Mononuclear cell (primary cell): ENCODE measurements around the gene PXYLP1. TPM values are rescaled to one million over a fixed set of nuclear protein-coding genes. Genes with fewer than 3 reads are reported as not detected.

Source experiments
- H3K27me3 ChIP-seq: 2 replicates; pipeline ENCODE4 v1.6.0; 2011; ENCODE audit warnings: low read length, control low read depth; ENCODE audit not compliant: insufficient read depth
- H3K4me1 ChIP-seq: 2 replicates; pipeline ENCODE4 v1.5.1; 2011; ENCODE audit warnings: mild to moderate bottlenecking, low read length, control low read depth; ENCODE audit not compliant: insufficient read depth
- H3K4me3 ChIP-seq: 2 replicates; pipeline ENCODE4 v1.5.1; 2011; ENCODE audit warnings: mild to moderate bottlenecking, low read length, moderate library complexity
- H3K9me3 ChIP-seq: 2 replicates; pipeline ENCODE4 v1.5.1; 2011; ENCODE audit warnings: low read depth, mild to moderate bottlenecking, control low read depth, low read length
- total RNA-seq: library from RNA; depleted of rRNA; stranded (reverse); fragments of >200 nt; gene quantifications from one replicate; pipeline ENCODE4 v1.2.3, GENCODE V29; 2012

The PXYLP1 gene
- total RNA-seq, 1 donor, result 19.8 TPM

DNA sequence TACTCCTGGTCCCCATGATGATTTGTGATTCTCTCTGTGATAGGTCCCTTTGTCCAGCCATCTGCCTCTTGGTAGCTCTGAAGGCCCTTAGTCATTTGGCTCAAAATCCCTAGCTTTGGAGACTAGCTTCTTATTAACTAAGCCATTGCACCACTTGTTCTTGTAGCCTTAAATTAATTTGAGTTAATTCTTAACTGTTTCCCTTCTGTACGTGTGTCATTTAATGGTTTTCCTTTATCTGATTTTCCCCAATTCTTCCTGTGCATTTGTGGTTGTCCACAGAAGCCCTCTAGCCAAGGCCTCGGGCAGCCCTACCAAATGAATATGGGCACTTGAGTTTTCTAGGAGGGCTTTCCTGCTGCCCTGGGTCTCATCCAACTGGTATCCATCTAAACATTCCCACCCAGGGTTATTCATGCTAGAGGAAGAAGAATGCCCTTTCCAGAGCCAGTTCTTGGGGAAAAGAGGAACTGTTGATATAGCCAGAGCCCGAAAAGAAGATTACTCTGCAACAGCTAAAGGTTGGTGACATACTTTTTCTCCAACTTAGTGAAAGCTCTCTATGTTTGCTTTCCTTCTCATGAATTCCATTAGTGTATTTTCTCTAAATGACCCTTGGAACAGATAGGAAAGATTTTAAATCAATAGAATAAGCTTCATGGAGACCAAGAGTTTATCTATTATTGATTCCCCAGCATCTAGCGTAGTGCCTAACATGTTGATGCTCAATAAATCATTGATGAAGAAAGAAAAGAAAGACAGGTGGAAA is 92.5 kb downstream of the PXYLP1 start:
- no peaks in the 10 kb centered on the region for H3K9me3 ChIP-seq
- no peak overlapping the region for H3K4me3 ChIP-seq
- H3K27me3 ChIP-seq, result no peaks in the 10 kb centered on the region
- H3K4me1 ChIP-seq, result peaks cover 13% of the 10 kb centered on the region

DNA sequence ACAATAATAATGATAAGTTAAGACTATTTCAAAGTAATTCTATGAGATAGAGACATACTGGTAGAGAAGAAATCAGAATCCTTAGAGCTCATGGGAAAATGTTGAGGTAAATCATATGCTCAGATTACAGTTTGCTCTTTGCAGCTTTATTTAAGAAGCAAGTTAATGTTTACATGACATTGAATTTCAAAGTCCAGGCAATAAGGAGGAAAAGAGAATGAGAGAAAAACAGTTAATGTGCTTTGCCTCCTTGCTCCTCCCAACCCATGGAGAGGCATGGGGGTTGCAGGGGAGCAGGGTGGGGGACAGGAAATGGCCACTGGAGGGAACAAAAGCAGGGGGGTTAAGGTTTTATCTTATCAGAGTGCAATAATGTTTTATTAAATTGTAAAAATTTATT is 94.5 kb downstream of the PXYLP1 start:
- H3K27me3 ChIP-seq, result no peaks in the 10 kb centered on the region
- H3K4me3 ChIP-seq, result no peak overlapping the region
- H3K4me1 ChIP-seq, result peaks cover 5% of the 10 kb centered on the region
- no peaks in the 10 kb centered on the region for H3K9me3 ChIP-seq

DNA sequence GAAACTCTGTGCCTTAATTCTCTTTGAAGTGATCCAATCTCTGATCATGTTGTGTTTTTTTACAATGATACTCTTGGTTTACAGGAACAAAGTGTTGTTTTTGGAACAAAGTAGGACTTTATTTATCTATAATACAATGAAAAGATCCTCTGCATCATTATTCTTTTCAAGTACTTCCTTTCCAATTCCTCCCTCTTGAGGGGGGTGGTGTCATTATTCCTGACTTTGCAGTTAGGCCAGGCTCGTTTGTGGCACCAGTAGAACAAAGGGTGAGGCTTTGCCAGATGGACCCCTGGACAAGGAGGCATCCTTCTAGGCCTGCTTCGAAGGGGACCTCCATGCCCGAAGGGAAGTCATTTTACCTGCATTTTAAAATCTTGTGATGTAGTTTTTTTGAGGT is 95.0 kb downstream of the PXYLP1 start:
- Histone ChIP-seq H3K4me1 (no peaks in the 10 kb centered on the region), H3K9me3 (no peaks in the 10 kb centered on the region), H3K27me3 (no peaks in the 10 kb centered on the region), H3K4me3 (no peak overlapping the region)

DNA sequence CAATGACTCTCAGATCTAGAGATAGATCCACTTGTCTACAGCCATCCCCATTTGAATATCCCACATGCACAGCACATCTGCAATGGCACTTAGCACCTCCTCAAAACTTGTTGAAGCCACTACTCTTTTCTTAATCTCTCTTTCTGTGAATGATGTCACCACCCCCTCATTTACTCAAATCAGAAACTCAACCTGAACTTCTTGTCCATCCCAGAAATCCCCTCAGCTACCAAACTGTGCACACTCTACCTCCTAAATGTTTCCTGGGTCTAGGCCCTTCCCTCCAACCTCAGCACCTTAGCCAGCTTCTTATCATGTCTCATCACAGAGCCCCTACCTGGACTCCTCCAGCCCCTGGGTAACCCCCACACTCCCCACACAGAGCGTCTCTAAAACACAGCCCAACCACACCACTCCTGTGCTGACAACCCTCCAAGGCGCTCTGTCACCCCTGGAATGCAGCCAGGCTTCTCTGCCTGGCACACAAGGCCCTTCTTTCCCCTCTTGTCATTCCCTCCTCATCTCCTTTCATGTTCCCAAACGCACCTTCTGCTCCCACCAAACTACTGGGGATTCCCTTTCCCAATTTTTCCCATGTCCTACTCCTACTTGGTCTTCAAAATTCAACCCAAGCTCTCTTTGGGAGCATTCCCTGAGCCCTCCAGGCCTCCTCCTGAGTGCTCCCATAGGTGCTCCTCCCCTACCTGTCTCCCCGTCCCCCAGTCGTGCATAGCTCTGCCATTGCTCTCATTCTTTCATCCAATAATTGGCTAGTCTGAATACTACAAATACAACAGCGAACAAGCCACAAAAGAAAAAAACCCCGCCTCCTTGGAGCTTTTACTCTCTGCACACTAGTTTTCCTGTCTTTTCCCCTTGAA is 96.9 kb downstream of the PXYLP1 start:
- Histone ChIP-seq H3K27me3 (no peaks in the 10 kb centered on the region), H3K9me3 (no peaks in the 10 kb centered on the region), H3K4me3 (no peak overlapping the region), H3K4me1 (no peaks in the 10 kb centered on the region)

DNA sequence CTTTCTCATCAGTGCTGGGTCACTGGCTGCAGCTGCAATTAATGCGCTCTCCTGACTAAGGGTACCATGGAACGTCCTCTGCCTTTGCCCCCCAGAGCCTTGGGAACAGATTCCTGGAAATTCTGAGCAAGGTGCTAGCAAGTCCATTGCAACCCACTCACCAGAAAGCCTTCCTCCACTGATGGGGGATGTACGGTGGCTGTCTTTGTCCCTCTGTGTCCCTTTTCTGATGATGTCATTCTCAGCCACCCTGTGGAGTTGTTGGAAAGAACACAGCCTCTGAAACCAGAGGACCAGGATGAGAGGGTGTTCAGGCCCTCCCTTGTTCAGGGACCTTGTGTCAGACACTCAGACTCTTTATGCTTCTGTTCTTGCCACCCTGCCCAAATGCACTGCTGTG is 98.6 kb downstream of the PXYLP1 start:
- Histone ChIP-seq H3K27me3 (no peaks in the 10 kb centered on the region), H3K4me3 (no peak overlapping the region)

DNA sequence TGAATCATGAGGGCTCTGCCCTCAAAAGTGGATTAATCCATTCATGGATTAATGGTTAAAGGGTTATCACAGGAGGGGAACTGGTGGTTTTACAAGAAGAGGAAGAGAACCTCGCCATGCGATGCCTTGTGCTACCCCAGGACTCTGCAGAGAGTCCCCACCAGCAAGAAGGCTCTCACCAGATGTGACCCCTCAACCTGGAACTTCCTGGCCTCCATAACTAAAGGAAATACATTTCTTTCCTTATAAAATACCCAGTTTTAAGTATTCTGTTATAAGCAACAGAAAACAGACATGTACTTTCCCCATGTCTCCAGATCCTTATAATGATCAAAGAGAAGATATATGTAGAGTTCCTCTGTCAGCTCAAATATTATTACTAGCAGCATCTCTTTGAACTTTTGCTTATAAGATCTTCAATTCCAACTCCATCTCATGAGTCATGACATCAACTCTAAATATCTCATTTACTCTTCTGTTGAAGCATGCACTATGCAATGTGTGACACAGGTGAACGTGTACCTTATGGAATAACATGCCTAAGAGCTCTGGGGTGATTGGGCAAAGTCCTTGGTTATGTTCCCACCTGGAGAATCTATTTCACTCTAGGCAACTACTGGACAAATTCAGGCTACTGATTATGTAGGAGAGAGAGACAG is 99.2 kb downstream of the PXYLP1 start:
- no peaks in the 10 kb centered on the region for H3K9me3 ChIP-seq
- H3K4me1 ChIP-seq, result no peaks in the 10 kb centered on the region
- H3K4me3 ChIP-seq, result no peak overlapping the region
- no peaks in the 10 kb centered on the region for H3K27me3 ChIP-seq

More for the DNA sequence above, 98.6 kb downstream of the PXYLP1 start:
- Histone ChIP-seq H3K9me3 (no peaks in the 10 kb centered on the region), H3K4me1 (no peaks in the 10 kb centered on the region)

DNA sequence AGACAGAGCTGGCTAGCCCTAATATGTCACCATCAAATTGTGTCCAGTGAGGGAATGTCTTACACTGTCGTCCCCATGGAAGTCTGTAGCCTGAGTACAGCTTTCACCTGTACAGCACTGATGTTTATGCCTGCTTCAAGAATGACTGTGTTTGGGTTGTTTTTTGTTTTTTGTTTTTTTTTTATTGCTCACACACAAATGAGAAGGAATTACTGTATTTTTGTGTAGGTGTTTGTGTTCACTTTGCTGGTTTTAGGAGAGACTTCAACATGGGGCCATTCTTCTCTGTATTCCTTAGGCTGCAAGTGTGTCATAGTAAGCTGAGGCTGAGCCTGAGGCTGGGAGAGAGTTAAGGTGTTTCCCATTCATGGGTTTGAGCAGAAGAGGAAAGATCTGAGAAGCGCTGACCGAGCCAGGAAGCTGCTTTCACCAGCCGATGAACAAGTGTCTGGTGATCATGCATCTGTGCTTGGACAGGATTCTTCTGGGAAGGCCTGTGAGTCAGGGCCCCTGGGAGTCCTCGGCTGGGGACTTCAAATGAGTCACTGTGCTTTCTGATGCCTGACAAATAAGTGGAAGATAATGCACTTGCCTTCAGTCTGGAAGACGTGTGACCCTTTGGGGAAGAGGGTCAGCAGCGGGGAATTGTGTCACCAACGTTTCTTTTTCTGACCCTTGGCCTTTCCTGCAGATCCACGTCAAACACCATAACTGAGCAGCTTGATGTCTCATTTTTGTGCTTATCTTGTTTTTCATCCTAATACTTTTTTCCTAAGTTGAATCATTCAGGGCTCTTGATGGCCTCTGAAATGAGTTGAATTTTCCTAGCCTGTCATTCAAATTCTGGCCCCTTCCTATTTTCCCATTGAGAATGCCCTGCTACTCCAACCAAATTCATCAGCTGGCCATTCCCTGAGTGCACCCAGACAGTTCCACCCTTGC is 100.0 kb downstream of the PXYLP1 start:
- Histone ChIP-seq H3K27me3 (no peaks in the 10 kb centered on the region), H3K9me3 (no peaks in the 10 kb centered on the region), H3K4me1 (no peaks in the 10 kb centered on the region), H3K4me3 (no peak overlapping the region)

DNA sequence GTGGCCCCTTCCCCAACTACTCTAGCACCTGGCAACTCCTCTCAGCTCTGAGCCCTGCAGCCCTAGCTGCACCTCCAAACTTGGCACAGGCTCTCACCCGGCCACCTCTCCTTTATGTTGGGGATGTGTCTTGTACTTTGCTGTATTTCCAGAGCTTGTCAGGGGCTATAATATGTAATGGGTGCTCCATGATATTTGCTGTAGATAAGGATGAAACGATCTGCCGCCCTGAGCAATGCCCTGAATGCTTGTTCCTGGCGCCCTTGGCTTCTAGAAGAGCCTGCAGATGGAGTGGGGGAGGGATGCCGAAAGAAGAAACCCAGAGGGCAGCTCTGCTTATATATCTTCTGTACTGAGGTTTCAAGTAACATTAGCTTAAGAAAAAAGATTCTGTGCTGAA is 100.8 kb downstream of the PXYLP1 start:
- H3K9me3 ChIP-seq, result no peaks in the 10 kb centered on the region
- H3K4me3 ChIP-seq, result no peak overlapping the region
- peaks cover 5% of the 10 kb centered on the region for H3K4me1 ChIP-seq
- no peaks in the 10 kb centered on the region for H3K27me3 ChIP-seq

DNA sequence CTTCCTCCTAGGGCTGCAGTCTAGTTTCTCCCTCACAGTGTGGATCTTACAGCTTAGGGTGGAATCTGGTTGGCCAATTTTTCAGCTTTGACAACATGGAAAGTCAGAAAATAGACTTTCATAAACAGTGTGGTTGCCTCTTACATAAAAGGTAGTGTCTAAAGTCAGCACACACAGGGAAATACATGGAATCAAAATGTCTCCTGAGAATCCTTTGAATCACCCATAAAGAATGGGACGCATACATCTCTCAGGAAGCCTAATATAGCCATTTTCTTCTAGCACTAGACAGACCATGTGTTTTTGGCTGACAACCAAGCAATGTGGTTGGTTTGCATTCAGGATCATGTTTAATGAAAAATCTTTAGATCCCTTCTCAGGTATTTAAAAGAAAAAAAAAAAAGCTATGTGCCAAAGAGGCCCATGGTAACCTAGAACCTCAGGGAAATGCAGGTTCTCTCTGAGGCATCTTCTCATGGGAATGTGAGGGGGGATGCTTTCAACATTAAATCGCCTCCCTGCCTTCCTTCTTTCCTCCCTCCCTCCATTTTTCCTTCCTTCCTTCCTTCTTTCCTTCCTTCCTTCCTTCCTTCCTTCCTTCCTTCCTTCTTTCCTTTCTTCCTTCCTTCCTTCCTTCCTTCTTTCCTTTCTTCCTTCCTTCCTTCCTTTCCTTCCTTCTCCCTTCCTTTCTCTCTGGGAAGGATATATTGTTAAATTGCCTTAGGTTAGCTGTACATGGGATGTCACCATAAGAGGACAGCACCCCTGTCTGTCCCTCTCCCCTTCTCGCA is 102.4 kb downstream of the PXYLP1 start:
- Histone ChIP-seq H3K9me3 (no peaks in the 10 kb centered on the region), H3K27me3 (no peaks in the 10 kb centered on the region), H3K4me1 (peaks cover 5% of the 10 kb centered on the region), H3K4me3 (no peak overlapping the region)

DNA sequence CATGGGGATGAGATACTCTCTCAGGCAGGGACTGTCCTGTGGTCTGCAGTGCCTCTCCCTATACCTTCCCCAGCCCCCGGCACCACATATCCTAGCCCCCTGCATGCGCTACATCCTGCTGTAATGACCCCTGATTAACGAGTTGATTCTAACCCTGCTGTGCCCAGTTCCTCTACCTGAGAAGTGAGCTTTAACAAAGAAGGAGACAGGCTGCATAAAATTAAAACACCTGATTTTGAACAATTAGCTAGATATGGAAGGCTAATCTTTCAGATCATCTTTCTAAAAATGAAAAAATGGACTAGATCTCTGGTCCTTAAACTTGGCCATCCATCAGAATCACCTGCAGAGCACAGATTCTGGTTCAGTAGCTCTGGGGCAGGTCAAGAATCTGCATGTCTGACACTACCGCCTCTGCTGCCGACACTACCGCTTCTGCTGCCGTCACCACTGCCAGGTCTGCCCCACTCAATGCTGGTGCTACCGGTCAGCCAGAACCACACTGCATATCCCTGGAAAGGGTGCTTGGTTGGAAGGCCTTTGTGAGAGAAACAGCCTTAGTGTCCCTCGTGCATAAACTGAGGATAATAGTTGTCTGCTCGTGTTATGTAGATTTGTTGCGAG is 103.1 kb downstream of the PXYLP1 start:
- no peak overlapping the region for H3K4me3 ChIP-seq
- H3K27me3 ChIP-seq, result no peaks in the 10 kb centered on the region
- no peaks in the 10 kb centered on the region for H3K9me3 ChIP-seq
- H3K4me1 ChIP-seq, result peaks cover 5% of the 10 kb centered on the region

DNA sequence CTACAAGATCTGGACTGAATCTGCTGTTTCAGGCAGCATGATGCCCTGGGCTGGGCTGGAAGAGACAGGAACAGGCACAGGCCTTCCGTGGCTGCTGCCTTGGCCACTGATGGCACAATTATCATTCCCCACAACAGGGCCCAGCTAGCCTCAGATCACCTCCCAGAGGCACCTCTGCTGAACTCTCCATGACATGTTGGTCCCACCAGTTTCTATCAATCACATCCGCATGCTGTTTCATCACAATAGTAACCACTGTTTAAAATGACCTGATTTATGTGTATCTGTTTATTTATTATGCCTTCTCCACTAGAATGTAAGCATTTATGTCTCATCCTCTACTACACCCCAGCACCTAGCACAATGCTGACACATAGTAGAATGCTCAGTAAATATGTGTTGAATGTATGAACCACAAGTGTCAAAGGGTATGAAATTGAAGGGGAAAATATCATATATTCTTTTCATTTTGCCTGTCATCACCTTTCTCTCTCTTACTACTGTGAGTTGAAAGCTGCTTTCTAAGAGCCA is 104.0 kb downstream of the PXYLP1 start:
- Histone ChIP-seq H3K4me1 (peaks cover 5% of the 10 kb centered on the region), H3K4me3 (no peak overlapping the region)

DNA sequence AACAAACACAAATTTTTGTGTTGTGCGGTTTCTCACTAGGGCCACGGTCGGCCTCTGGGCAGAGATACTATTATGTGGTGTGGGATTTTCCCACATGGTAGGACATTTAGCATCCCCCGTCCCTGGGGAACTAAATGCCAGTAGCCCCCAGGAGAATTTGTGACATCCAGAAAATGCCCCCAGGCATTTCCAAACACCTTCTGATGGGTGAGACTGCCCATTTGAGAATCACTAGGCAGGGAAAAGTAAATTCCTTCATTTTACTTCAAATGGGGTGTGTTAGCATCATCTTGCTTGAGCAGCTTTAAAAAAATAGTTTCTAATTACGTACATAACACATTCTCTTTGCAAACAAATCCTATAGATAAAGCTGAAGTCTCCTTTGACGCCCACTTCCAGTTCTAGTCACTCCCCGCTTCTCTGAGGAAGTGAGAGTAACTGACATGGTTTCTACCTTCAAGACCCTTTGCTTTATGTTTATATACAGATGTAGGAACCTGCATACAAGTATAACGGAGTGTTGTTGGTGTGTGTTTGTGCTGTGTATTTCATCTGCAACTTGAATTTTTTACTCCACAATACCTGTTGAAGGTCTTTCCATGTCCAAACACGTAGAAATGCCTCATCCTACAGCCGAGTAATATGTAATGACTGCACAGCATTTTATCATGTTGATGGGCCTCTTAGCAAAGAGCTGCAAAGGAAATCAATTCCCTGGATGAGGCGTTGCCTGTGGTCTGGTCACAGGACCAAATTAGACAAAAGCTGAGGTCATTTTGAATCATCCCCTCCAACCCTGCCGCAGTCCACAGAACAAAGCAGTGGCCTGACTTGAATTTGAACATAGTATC is 105.3 kb downstream of the PXYLP1 start:
- Histone ChIP-seq H3K27me3 (no peaks in the 10 kb centered on the region), H3K9me3 (no peaks in the 10 kb centered on the region), H3K4me1 (peaks cover 5% of the 10 kb centered on the region), H3K4me3 (no peak overlapping the region)

More for the DNA sequence above, 104.0 kb downstream of the PXYLP1 start:
- Histone ChIP-seq H3K9me3 (no peaks in the 10 kb centered on the region), H3K27me3 (no peaks in the 10 kb centered on the region)

DNA sequence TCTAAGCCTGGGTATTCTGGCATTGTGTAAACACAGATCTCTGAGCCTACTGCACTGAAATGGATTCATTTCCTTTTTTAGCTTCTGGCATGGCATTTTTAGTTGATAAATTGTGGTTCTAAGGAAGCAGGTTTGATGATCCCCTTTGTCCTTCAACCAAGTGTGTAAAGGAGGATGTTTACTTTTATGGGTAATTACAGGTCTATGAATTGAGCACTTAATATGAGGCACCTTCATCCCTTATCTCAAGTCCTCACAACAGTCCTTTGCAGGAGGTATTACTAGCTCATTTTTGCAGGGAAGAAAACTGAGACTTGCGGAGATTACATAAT is 105.9 kb downstream of the PXYLP1 start:
- Histone ChIP-seq H3K9me3 (no peaks in the 10 kb centered on the region), H3K4me3 (no peak overlapping the region), H3K4me1 (peaks cover 5% of the 10 kb centered on the region), H3K27me3 (no peaks in the 10 kb centered on the region)
